ENCODE measurements around the gene COL4A2.

The COL4A2 gene

GRCh38 chr13:110339975-110340550 is 33.0 kb downstream of the COL4A2 start:
- no peak for DNase-seq (ENCODE audit: low spot score)

DNA sequence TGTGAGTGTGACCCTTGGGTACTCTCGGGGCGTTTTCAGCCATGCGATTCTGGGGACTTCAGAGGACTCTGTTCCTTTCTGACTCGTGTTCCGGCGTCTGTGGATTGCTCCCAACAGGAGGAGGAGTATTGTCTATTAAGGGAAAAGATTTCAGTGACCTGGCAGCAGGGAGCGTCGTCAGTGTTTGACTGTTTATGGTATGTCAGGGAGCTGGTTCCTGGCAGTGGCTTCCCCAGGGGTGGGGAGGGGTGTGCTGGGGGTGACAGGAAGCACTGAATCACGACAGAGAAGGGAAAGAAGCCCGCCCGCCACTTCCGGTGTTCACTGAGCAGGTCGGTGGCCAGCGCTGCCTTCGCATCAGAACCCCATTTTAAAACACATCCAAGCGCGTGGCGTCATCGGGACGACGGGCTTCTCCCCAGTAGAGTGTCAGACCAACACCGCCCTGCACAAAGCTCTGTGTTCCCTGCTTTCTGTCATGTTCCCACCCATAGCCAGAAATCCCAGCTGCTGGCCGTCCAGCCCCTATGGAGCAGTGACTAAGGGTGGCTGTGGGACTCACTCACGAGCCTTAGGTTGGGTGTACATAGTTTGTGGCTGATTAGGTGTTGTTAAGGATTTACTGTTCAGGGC is 33.8 kb downstream of the COL4A2 start:
- peak; percentile 19 for DNase-seq (ENCODE audit: low spot score)

GRCh38 chr13:110341445-110342244 is 34.6 kb downstream of the COL4A2 start:
- DNase-seq (ENCODE audit: low spot score): no peak

GRCh38 chr13:110342474-110342873 is 35.4 kb downstream of the COL4A2 start:
- no peak for DNase-seq (ENCODE audit: low spot score)

GRCh38 chr13:110343241-110343865 is 36.3 kb downstream of the COL4A2 start:
- DNase-seq (ENCODE audit: low spot score): no peak

- DNase-seq (ENCODE audit: low spot score): no peak
These were observed 37.2 kb downstream of the COL4A2 start for GRCh38 chr13:110344320-110344719.

DNA sequence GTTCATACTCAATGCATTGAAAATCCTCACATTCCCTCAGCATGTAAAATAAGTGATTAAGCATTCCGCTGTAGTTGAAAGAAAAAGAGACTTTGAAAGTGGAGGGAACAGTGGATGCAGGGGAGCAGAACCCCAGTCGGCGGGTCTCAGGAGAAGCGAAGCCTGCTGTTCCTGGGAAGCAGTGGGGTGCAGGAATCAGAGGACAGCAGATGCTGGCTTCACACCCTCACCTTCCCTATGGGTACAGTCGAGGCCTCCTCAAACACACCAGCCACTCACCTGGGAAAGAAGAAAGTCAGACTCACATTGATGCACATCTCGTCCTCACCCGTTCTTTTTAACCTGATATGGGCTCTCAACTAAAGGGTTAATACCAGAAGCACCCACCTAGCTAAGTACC is 38.2 kb downstream of the COL4A2 start:
- no peak for DNase-seq (ENCODE audit: low spot score)

DNA sequence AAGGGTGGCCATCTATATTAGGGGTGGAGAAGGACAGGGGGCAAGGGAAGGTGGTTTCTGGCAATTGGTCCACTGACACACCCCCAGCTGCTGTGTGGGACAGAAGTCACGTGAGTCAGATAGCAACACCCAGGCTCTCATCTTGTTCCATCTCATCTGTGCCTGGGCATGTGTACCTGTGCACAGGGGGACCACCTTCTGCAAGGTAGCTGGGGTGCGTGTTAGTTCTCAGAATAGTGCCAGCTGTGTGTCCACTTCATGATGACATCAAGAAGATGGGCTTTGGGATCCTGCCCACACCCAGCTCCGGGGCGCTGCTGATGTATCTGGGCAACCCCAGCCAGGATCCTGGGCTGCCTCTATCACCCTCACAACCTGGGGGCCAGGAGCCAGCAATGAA is 38.6 kb downstream of the COL4A2 start:
- no peak for DNase-seq (ENCODE audit: low spot score)

DNA sequence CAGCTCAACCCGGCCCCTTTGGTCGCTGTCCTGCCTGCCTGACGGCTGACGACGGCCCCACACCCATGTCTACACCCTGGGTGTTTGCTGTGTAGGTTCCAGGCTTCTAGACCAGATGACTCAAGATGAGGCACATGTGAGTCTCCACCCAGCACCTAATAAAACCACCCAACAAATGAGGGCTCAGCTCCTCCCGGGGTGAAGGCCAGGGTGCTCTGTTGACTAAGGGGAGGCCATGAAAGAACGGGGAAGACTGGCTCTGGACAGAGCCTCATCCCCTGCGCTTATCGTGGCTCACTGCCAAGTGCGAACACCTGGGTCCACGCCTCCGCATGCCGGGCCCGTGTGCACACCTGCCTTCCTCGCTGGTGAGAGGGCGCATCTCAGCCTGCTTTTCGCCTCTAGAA is 39.6 kb downstream of the COL4A2 start:
- DNase-seq (ENCODE audit: low spot score): no peak

GRCh38 chr13:110347088-110347487 is 40.0 kb downstream of the COL4A2 start:
- no peak for DNase-seq (ENCODE audit: low spot score)

DNA sequence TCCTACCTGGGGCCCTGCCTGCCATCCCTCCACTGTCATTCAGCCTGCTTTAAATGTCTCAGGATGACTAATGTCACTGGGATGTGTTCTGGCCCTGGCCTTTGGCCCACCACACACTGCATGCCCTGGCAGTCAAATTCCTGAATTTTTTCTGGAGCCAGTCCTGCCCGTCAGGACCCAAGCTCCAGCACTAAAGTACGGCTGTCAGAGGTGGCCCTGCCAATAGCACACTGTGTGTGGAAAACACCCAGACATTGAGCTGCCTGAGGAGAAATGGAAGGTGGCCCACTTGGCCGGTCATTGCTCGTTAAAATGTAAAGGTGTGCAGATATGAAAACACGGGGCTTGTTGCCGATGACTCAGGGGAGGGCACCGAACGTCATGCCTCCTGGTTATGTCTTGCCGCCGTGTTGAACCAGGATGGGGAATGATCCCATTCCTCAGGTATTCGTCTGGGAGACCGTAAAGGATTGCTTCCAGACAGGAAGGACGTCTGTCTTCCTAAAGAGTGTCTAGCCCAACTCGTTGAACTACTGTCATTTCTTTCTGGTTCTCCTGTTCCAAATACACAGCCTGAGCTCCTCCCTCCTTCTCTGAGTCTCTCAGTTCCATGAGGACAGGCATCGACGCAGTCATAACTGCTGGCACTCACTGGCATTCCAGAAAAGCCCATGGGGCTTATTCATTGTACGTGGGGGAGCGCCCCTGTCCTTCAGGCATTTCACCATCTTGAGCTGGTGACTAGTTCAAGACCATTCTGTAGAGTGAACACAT is 40.6 kb downstream of the COL4A2 start:
- DNase-seq (ENCODE audit: low spot score): no peak

GRCh38 chr13:110348309-110349105 is 41.4 kb downstream of the COL4A2 start:
- no peak for DNase-seq (ENCODE audit: low spot score)

GRCh38 chr13:110349239-110349638 is 42.2 kb downstream of the COL4A2 start:
- DNase-seq (ENCODE audit: low spot score): no peak

- DNase-seq (ENCODE audit: low spot score): no peak
These were observed 43.0 kb downstream of the COL4A2 start for GRCh38 chr13:110350049-110350448.

- DNase-seq (ENCODE audit: low spot score): no peak
These were observed 43.4 kb downstream of the COL4A2 start for GRCh38 chr13:110350509-110350908.

DNA sequence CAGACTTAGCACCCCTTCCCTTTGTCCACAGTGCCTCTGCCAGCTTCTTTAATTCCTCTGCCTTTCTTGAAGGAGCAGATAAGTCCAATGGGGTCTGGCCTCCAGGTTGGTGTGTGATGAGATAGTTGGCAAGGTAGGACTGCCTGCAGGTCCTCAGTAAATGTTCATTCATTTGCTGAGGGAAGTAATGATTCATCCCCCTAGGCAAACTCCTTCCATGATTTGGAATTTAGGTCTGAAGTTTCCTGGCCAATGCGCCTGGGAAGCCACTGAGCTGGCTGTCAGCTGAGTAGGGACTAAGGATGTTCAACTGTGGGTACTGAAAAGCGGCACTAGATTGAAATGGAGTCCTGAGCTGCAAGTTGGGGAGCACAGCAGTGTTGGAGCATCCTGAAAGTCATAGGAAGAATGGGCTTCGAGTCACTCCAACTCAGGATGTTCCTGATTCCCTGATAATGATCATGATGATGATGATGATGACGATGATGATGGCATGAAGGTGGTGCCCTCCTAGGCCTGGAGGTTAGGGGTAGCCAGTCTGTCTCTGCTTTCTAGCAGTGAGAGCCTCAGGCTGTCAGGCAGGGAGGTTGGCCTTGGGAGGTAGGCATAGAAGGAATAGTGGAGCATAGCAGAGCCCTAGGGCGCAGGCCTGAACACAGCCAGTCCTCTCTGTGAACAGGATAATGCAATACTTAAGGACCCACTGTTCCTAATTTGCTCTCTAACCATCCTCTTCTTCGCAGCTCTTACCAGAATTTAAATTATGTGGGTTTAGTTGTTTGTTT is 44.7 kb downstream of the COL4A2 start:
- DNase-seq (ENCODE audit: low spot score): no peak

DNA sequence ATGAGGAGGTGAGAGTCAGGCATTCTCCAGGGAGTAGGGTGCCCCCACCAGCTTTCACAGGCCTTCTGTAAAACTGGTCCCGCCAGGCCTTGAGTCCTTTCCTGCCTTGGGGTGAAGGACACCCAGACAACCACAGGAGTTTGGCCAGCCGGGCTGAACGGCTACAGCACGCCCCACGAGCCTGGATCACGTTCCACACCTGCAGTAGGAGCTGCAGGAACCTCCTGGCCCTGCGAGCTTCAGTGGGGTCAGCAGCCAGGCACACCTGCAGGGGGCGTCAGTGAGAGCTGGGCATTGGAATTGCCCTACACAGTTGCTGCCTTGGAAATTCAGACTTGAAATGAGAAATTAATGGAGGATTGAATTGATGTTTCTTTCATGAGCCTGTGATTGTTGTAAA is 45.7 kb downstream of the COL4A2 start:
- DNase-seq (ENCODE audit: low spot score): no peak

DNA sequence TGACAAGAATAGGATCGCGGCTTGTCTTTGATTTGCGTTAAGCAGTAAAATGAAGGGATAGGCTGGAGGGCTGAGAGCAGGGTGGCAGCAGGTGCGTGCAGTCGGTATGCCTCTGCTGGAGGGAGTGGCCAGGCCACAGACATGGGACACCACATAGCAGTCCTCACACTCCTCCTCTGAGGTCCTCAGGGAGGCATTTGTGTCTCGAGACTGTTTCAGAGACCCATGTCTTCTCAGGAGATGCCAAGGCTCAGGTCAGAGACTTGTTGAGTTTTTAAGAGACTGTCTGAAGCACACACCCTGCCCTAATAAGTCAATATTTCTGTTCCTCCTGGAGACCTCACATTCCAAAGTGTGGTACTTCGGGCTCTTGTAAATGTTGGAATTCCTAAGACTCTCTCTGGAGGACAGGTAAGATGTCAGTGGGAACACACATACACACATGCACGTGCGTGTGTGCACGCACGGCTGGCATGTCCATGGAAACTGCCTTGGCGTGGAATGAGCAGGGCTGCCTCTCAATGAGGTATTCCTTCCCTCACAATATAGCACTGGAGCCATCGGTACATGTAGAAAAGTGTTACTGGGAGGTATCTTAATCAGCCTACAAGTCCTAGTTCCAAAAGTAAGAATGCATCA is 46.4 kb downstream of the COL4A2 start:
- no peak for DNase-seq (ENCODE audit: low spot score)

GRCh38 chr13:110354123-110354627 is 47.1 kb downstream of the COL4A2 start:
- DNase-seq (ENCODE audit: low spot score): no peak

All from CD4-positive, alpha-beta T cell treated with Interleukin-15 for 4 hours (primary cell).